HCT116 (cell line): Measurements from ENCODE around the gene GIT1. TPM values are rescaled to one million over a fixed set of nuclear protein-coding genes. Genes with fewer than 3 reads are reported as not detected.

Experiments
- ATAC-seq: fragments of 200-7000 bp; cut with Tn5 transposase; 2 replicates; pipeline ENCODE4 v1.9.1; 2020; ENCODE audit warnings: mild to moderate bottlenecking, moderate library complexity
- BruUV-seq: library from RNA; stranded (reverse); fragments of 400-500 nt; replicated peaks from 2 replicates; lab custom pipeline; 2021; lab: Mats Ljungman, UMichigan
- CTCF ChIA-PET: fragments of 300-600 bp; sonication (Branson Sonifier 250); formaldehyde crosslinking; loops from one replicate; lab custom pipeline; 2021; ENCODE audit warnings: antibody characterized with exemption; lab: Charles Lee
- POLR2A ChIA-PET: fragments of 300-600, 350-600 bp; sonication (Branson Sonifier 250); formaldehyde crosslinking; loops from one replicate; lab custom pipeline; 2021; ENCODE audit warnings: antibody characterized with exemption; lab: Charles Lee
- RAD21 ChIA-PET, 2 experiments: fragments of 300-600 bp; sonication (Branson Sonifier 250); formaldehyde crosslinking; loops; one replicate each; lab custom pipeline; 2023; ENCODE audit warnings: low total read pairs in 2 of 2; ENCODE audit not compliant: uncharacterized antibody in 2 of 2, unreplicated experiment in 2 of 2, low non-redundant PET in 1 of 2; lab: Charles Lee
- DNase-seq: peaks from one replicate; pipeline ENCODE4 v3.0.0-alpha.2; 2010; ENCODE audit warnings: low read depth, low spot score
- H2AFZ ChIP-seq: fragments of 200-600 bp; shearing (Covaris generic), sonication (generic); 2 replicates; pipeline ENCODE4 v1.6.1; 2017; ENCODE audit warnings: low read depth, mixed run types, mixed read lengths, antibody characterized with exemption, low read length; ENCODE audit not compliant: poor library complexity, severe bottlenecking
- H3K27ac ChIP-seq: 2 replicates; pipeline ENCODE4 v1.5.1; 2012; ENCODE audit warnings: low read depth, low read length
- H3K27me3 ChIP-seq: fragments of 200-600 bp; sonication (generic); 2 replicates; pipeline ENCODE4 v1.6.1; 2016; ENCODE audit warnings: mixed run types, low read length, mixed read lengths; ENCODE audit not compliant: insufficient read depth
- H3K36me3 ChIP-seq, 2 experiments: fragments of 200-500 bp in 1 of 2; fragments of 200-600 bp in 1 of 2; sonication (Bioruptor generic) in 1 of 2; sonication (generic) in 1 of 2; 2 replicates each; pipeline versions ENCODE4 v1.5.1 to v1.6.1; 2014 to 2016; ENCODE audit warnings: low read length in 2 of 2, inconsistent platforms in 1 of 2, mixed read lengths in 1 of 2, mixed run types in 1 of 2; ENCODE audit not compliant: insufficient read depth in 2 of 2, control insufficient read depth in 1 of 2
- H3K4me1 ChIP-seq, 2 experiments: fragments of 200-600 bp in 1 of 2; sonication (generic) in 1 of 2; 2 replicates each; pipeline versions ENCODE4 v1.5.1 to v1.6.1; 2012 to 2017; ENCODE audit warnings: low read length in 2 of 2, inconsistent platforms in 1 of 2, mild to moderate bottlenecking in 1 of 2, mixed read lengths in 1 of 2, mixed run types in 1 of 2, moderate library complexity in 1 of 2; ENCODE audit not compliant: insufficient read depth in 2 of 2, control insufficient read depth in 1 of 2
- H3K4me2 ChIP-seq: fragments of 200-600 bp; sonication (generic); 2 replicates; pipeline ENCODE4 v1.6.1; 2017; ENCODE audit warnings: mixed run types, low read length, mixed read lengths
- H3K4me3 ChIP-seq, 2 experiments: fragments of 200-600 bp in 1 of 2; sonication (generic) in 1 of 2; replicated peaks in 1 of 2; 2 replicates each; pipeline ENCODE4 v1.5.1; 2011 to 2016; ENCODE audit warnings: low read length in 2 of 2, control low read depth in 1 of 2, low read depth in 1 of 2, mild to moderate bottlenecking in 1 of 2, mixed read lengths in 1 of 2, mixed run types in 1 of 2
- H3K79me2 ChIP-seq: fragments of 200-600 bp; sonication (generic); 2 replicates; pipeline ENCODE4 v1.6.1; 2017; ENCODE audit warnings: mild to moderate bottlenecking, mixed run types, low read length, moderate library complexity, mixed read lengths; ENCODE audit not compliant: insufficient read depth
- H3K9ac ChIP-seq: fragments of 200-600 bp; sonication (generic); 2 replicates; pipeline ENCODE4 v1.6.1; 2016; ENCODE audit warnings: low read length, mixed read lengths
- H3K9me2 ChIP-seq: fragments of 200-600 bp; sonication (generic), shearing (Covaris generic); 2 replicates; pipeline ENCODE4 v1.6.1; 2017; ENCODE audit warnings: mixed run types, mild to moderate bottlenecking, moderate library complexity; ENCODE audit not compliant: insufficient read depth
- H3K9me3 ChIP-seq, 2 experiments: fragments of 200-500 bp in 1 of 2; fragments of 200-600 bp in 1 of 2; sonication (Bioruptor generic) in 1 of 2; sonication (generic) in 1 of 2; 2 replicates each; pipeline ENCODE4 v1.6.1; 2014 to 2017; ENCODE audit warnings: low read length in 2 of 2, mixed read lengths in 2 of 2, inconsistent platforms in 1 of 2, low read depth in 1 of 2, mild to moderate bottlenecking in 1 of 2, mixed run types in 1 of 2, moderate library complexity in 1 of 2; ENCODE audit not compliant: control insufficient read depth in 1 of 2, insufficient read depth in 1 of 2
- H4K20me1 ChIP-seq: fragments of 200-600 bp; sonication (generic), shearing (Covaris generic); 2 replicates; pipeline ENCODE4 v1.6.1; 2017; ENCODE audit warnings: mixed run types, mild to moderate bottlenecking, moderate library complexity; ENCODE audit not compliant: insufficient read depth
- CBX3 ChIP-seq: IDR thresholded peaks from 2 replicates; pipeline ENCODE4 v1.6.1; 2012; ENCODE audit warnings: low read depth
- CTCF ChIP-seq, 3 experiments: fragments of 200-600 bp in 1 of 3; sonication (generic) in 1 of 3; IDR thresholded peaks in 2 of 3; conservative IDR thresholded peaks in 1 of 3; 2 replicates each; pipeline ENCODE4 v1.5.1; 2012 to 2017; ENCODE audit warnings: low read depth in 2 of 3, low read length in 2 of 3, antibody characterized with exemption in 1 of 3, borderline replicate concordance in 1 of 3, control low read depth in 1 of 3, mild to moderate bottlenecking in 1 of 3, mixed read lengths in 1 of 3, mixed run types in 1 of 3, moderate library complexity in 1 of 3; ENCODE audit not compliant: insufficient read depth in 1 of 3
- EZH2 ChIP-seq: fragments of 200-600 bp; sonication (generic); IDR thresholded peaks from 2 replicates; pipeline ENCODE4 v1.6.1; 2017; ENCODE audit warnings: antibody characterized with exemption, mixed run types
- EZH2phosphoT487 ChIP-seq: fragments of 200-600 bp; IDR thresholded peaks from 2 replicates; pipeline ENCODE4 v1.6.1; 2018; ENCODE audit warnings: antibody characterized with exemption, borderline replicate concordance
- MAX ChIP-seq: IDR thresholded peaks from 2 replicates; pipeline ENCODE4 v1.6.1; 2012
- POLR2AphosphoS5 ChIP-seq: IDR thresholded peaks from 2 replicates; pipeline ENCODE4 v1.6.1; 2011; ENCODE audit warnings: mild to moderate bottlenecking, low read depth, low read length, moderate library complexity
- TCF7L2 ChIP-seq: IDR thresholded peaks from 2 replicates; pipeline ENCODE4 v1.7.0; 2011; ENCODE audit warnings: borderline replicate concordance, inconsistent platforms; ENCODE audit not compliant: insufficient read depth, insufficient read length; ENCODE audit errors: extremely low read depth
- ZBTB33 ChIP-seq: IDR thresholded peaks from 2 replicates; pipeline ENCODE4 v1.6.1; 2011; ENCODE audit warnings: mild to moderate bottlenecking, low read length, moderate library complexity; ENCODE audit not compliant: insufficient replicate concordance; ENCODE audit errors: extremely low read depth
- ZNF274 ChIP-seq: fragments of 200-500 bp; sonication (Bioruptor generic); IDR thresholded peaks from 2 replicates; pipeline ENCODE4 v1.6.1; 2014; ENCODE audit warnings: mild to moderate bottlenecking, low read depth, low read length, inconsistent platforms
- intact Hi-C: fragments of 100-400 bp; cut with micrococcal nuclease; formaldehyde crosslinking; loops from 2 replicates; pipeline ENCODE4 v1.10.0; 2022
- total RNA-seq: library from RNA; stranded (reverse); gene quantifications from one replicate; pipeline ENCODE4 v1.2.1, GENCODE V29; 2021; ENCODE audit not compliant: unreplicated experiment

Gene GIT1
- total RNA-seq, 1 experiment from 2014 or later = 76.5 TPM

- H3K4me3 ChIP-seq = no peak overlapping the region
- peak in 2 of 3 experiments; percentile 26 to 35; a peak in 4 of 6 replicates for TF ChIP-seq CTCF (IDR thresholded peaks at IDR 0.05 in 2 of 3, conservative IDR thresholded peaks at IDR 0.05 in 1 of 3; ENCODE audit: borderline replicate concordance in 1 of 3, insufficient read depth in 1 of 3, low read depth in 2 of 3, low read length in 2 of 3)
- no peak for TF ChIP-seq POLR2AphosphoS5
- TF ChIP-seq, all 23 proteins: peak for 1
- H3K27me3 ChIP-seq = no peaks in the 10 kb centered on the region
- ChIA-PET RAD21 (interaction anchor here in 1 of 2 experiments (0.7 kb wide), 1 partner anchor 9 kb away, joined by 3 read pairs; no protein-coding TSS in a partner anchor), CTCF (interaction anchor here (1.3 to 1.5 kb wide), 2 partner anchors 18 to 32 kb away, joined by 3 to 4 read pairs; partner anchors contain the start of gene ABHD15), POLR2A (no interaction called here)
- no peaks in the 10 kb centered on the region for H4K20me1 ChIP-seq
- H3K36me3 ChIP-seq = peaks cover 0 to 4% of the 10 kb centered on the region in 2 experiments; a peak in 1 of 4 replicates
- no peaks in the 10 kb centered on the region for H3K9me2 ChIP-seq
- no peak overlapping the region; the same call in 1 of the 2 replicates for H3K27ac ChIP-seq
- no peak overlapping the region for H3K9ac ChIP-seq
- no peak overlapping the region for H2AFZ ChIP-seq
- intact Hi-C loops = no loop called here
- DNase-seq (no peak), ATAC-seq (no peak)
- H3K4me1 ChIP-seq = peaks cover 13 to 59% of the 10 kb centered on the region in 2 experiments; a peak in 3 of 4 replicates
- H3K79me2 ChIP-seq = peaks cover 62% of the 10 kb centered on the region
- H3K4me2 ChIP-seq = no peak overlapping the region
- no peaks in the 10 kb centered on the region for H3K9me3 ChIP-seq
- no TSS peak for BruUV-seq
Observed at GRCh38 chr17:29585080-29585751, 4.2 kb downstream of the GIT1 start.

GRCh38 chr17:29584452-29585079, 4.9 kb downstream of the GIT1 start:
- intact Hi-C loops = no loop called here
- no peak overlapping the region for H3K4me2 ChIP-seq
- H3K9me2 ChIP-seq = no peaks in the 10 kb centered on the region
- ChIA-PET RAD21 (no interaction called here), POLR2A (no interaction called here), CTCF (interaction anchor here (1.0 kb wide), 1 partner anchor 7 kb away, joined by 4 read pairs; no protein-coding TSS in a partner anchor)
- no peak overlapping the region for H2AFZ ChIP-seq
- H3K9ac ChIP-seq = no peak overlapping the region
- peaks cover 62% of the 10 kb centered on the region for H3K79me2 ChIP-seq
- H3K27ac ChIP-seq = peak overlapping the region; percentile 32; the same call in 1 of the 2 replicates
- H3K9me3 ChIP-seq = no peaks in the 10 kb centered on the region
- BruUV-seq = no TSS peak
- no peak overlapping the region for H3K4me3 ChIP-seq
- H3K27me3 ChIP-seq = no peaks in the 10 kb centered on the region
- H3K36me3 ChIP-seq = peaks cover 2 to 4% of the 10 kb centered on the region in 2 experiments; a peak in 2 of 4 replicates
- H3K4me1 ChIP-seq = peaks cover 13 to 53% of the 10 kb centered on the region in 2 experiments; a peak in 3 of 4 replicates
- no peak for ATAC-seq
- H4K20me1 ChIP-seq = no peaks in the 10 kb centered on the region
- no peak for DNase-seq
- TF ChIP-seq CBX3 = no peak
- no peak for TF ChIP-seq ZBTB33
- TF ChIP-seq TCF7L2 = no peak
- no peak for TF ChIP-seq EZH2phosphoT487
- no peak for TF ChIP-seq ZNF274
- TF ChIP-seq EZH2 = no peak
- TF ChIP-seq MAX = no peak
- TF ChIP-seq POLR2AphosphoS5 = no peak
